Stimulated activated CD8-positive, alpha-beta memory T cell treated with anti-CD3 and anti-CD28 coated beads, Interleukin-4, amount 100 ng/mL, for 4 hours (primary cell): Measurements from ENCODE around the gene PAX5.

Source experiments
- DNase-seq, 2 donors: peaks; one replicate each; pipeline ENCODE4 v3.0.0-alpha.2; 2020; ENCODE audit warnings: low read depth in 2 of 2, low spot score in 1 of 2

The PAX5 gene

DNA sequence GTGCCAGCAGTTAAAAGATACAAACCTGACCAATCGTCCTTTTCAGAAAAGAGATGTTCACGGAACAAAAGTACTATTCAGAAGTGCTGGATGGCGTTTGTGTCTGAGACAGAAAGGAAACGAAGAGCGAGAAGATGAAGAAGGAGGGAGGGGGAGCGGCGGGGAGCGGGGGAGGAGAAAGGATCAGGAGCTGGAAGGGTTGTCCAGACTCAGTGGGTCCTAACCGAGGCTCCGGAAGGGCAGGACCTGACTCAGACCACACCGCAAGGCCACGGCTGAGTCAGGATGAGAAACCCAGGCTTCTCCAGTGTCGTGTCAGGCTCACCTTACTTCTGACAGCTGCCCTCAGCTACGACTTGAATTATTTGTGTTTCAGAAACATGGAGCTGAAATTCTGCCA is 46.2 kb downstream of the PAX5 start:
- DNase-seq = no peak

DNA sequence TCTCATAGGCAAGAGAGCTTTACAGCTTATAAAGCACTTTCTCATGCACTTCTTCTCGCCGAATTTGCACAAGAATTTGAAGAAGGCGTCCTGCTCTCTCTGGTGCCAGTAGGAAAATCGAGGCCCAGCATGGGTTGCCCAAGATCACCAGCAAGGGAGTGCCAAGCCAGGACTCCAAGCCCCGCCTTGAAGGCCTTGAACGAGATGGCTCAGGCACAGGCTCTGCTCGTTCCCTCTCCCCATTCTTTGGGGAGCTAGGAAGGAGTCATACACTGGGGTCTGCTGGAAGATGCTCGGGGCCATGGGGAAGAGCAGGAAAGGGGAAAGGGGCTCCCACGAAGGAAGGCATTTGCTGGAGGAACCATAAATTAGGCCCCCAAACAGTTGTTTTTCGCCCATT is 46.7 kb downstream of the PAX5 start:
- no peak for DNase-seq

DNA sequence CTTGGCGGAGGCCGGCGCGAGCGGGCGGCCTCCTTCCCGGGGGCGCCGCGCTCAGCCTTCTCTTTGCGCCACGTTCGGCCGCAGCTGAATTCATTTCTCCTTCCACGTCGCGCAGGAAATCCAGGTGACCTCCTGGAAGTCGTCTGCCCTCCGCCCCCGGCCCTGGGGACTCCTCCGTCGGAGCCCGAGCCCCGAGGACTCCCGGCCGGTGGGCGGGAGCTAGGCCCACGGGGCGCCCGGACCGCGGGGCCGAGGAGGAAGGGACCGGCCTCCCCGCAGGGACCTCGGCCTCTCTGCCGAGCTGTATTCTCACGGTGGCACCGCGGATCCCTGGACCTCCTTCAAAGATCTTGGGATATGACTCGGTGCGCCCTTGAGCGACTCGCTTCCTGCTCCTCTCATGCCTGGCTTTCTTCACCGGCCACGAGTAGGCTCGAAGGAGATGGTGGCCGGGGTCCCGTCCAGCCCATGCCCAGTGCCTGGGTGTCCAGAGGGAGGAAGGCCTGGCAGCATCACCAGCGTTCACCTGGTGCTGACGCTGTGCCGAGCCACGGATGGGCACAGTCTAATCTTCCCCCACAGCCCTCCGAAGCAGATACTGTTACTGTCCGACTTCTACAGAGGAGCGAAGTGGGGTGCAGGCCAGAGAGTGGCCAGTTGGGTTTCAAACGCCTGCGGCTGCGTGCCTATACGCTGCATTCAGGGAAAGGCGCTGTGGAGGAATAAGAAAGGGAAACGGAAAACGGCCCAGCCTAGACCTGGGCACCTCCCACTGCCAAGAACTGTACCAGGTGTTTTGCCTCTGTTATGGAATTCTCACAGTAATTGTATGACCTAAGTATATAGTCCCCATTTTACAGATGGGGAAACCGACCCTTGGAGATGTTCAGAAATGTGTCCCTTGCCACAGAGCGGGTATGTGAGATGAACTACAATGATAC is 47.3 kb downstream of the PAX5 start:
- no peak for DNase-seq

DNA sequence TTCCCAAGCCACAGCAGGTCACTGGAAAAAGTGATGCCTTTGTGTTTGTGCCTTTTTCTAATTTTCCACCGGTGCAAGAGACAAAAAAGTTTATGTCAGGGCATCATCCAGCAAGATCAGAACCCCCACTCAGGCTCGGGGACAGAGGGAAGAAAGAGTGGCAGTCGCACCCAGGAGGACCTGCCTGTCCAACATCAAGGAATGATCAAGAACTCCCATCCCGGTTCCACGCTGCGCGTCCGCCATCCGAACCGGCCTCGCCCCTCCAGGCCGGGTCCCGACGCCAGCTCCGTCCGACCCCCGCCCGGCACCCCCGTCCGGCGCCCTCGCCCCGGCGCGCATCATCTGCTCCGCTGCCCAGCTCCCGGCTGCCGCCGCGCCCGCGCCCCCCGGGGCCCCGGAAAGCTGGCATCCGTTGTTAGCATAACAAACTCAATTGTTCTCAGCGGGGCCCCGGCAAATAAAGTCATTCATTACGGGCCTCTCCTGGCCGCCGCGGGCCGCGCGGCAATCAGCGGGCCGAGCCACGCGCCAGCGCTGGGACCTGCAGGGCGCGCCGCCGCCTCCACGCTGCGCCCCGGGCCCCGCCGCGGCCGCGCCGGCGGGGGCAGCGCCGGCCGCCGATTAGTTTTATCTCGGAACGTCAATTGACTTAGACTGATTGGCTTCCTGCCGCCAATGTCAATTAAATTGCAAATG is 48.1 kb downstream of the PAX5 start:
- DNase-seq = no peak

DNA sequence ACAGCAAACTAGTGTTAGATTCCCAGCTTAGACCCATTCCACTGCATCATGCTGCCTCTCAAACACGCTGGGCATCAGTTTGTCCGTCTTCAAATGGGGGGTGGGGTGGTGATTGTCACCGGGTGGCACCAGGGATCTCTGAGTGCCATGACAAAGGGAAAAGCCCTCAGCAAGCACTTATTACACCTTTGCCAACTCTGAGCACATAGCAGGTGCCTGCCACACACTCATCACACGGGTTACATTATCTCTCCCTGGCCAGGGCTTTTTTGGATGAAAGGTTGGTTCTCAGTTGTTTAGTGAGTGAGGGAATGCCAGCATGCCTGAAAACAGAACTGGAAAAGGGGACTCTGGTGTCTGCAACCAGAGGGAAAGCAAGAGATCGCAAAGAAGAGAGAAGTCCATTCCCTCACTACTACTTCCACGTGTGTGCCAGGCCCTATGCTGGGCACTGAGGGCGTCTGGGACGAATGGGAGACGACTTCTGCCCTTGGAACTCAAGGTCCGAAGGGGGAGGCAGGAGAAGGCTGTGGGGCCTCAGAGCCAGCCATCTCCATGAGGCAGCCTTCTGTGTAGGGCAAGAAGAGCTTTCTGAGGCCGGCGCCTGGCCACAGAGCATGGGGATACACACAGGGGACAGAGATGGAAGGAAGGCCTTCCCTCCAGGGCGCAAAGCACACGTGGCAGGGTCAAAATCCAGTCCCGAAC is 48.9 kb downstream of the PAX5 start:
- no peak for DNase-seq

DNA sequence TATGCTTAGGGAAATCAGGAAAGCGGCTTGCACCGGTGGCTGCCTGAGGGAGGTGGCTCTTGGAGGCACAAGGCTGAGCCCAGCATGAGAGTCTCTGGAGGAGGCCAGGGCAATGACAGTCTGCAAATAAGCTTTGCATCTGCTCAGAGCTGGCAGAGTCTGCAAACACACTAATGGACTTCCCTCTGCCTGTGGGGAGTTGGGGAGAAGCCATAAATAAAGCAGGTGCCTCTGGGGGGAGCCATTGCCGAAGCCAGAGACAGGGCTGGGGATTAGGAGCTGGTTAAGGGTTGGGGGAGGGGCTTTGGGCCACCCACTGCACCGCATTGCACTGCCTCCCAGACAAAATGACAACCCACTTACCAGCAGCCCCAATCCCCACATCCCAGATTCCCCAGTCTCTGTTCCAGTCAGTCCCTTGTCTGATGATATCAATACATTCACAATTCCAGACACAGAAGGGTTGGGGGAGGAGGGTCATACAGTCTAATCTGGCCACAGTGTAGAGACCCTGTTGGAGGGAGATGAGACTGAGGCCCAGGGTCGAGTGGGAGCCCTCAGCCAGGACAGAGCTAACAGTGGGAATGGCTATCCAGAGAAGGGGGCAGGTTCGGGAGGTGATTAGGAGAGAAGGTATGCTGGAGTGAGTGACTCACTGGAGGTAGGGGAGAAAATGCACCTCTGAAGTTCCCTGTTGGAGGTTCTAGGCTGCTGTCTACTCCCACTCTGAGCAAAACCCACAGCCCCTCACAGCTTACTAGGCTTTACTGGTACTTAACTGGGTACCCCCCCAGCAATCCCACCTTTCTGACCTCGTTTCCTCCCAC is 53.7 kb downstream of the PAX5 start:
- no peak for DNase-seq

DNA sequence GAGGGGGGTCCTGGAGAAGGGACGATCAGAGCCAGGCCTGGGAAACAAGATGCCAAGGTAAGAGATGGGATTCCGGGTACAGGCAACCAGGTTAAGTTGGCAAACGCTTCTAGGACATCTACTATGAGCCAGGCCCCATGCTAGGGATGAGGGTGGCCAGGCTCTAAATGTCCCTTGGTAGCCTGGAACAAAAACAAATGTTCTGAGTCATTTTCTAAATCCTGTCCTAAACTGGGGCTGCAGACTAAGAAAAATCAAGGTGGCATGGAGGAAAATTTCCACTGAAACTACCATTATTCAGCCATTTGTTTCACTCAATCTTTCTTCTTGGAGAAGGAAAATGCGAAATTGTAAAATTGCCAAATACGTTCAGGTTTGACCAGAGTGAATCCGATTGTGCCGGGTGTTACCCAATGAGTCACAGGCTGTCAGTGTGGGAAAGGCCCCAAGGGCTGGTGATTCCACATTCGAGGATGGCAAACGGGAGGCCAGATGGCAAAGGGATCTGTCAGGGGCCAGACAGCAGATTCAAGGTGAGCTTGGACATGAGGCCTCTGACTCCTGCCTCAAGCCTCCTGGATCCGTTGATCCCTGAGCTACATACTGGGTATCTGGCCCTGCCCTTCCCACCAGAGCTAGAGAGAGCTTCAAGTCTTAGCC is 57.6 kb downstream of the PAX5 start:
- no peak for DNase-seq

DNA sequence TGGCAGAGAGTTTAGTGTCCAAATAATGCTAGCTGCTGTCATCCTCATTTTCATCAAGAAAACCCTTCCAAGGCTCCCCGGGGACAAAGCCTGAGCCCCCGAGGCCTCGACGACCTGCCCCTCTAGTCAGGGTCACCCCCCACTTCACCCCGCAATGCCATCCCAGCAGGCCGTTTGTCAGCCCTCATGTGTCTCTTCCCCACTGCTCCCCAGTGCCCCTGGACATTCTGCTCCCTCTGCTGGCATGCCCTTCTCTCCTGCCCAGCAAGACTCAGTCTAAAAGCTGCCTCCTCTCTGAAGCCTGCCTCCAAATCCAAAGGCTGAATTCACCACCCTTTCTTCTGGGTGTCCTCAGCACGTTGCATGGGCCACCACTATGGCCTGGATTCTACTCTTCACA is 59.3 kb downstream of the PAX5 start:
- no peak for DNase-seq

DNA sequence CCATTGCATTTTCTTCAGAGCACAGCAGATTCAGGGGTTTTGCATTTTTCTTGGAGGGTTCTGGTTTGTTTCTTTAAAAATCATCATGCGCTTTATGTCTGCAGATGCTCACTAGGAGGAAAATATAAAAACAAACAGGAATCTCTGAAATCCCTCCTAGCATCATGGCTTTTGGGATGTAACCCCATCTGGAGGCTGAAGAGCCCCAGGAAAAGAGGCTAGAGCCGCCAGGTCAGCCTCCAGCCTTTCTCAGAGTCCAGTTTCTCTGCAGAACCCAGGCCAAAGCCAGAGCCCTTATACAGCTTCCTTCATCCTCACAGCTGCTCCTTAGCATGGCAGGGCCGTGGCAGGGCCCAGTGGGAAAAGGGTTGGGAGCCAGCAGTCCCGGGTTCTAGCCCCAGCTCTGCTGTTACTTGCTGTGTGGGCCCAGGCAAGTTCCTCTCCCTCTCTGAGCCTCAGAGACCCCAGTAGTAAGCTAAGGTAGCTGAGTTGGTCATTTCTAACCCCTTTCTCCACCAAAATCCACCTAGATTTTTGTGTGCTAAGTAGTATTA is 62.1 kb downstream of the PAX5 start:
- no peak for DNase-seq

DNA sequence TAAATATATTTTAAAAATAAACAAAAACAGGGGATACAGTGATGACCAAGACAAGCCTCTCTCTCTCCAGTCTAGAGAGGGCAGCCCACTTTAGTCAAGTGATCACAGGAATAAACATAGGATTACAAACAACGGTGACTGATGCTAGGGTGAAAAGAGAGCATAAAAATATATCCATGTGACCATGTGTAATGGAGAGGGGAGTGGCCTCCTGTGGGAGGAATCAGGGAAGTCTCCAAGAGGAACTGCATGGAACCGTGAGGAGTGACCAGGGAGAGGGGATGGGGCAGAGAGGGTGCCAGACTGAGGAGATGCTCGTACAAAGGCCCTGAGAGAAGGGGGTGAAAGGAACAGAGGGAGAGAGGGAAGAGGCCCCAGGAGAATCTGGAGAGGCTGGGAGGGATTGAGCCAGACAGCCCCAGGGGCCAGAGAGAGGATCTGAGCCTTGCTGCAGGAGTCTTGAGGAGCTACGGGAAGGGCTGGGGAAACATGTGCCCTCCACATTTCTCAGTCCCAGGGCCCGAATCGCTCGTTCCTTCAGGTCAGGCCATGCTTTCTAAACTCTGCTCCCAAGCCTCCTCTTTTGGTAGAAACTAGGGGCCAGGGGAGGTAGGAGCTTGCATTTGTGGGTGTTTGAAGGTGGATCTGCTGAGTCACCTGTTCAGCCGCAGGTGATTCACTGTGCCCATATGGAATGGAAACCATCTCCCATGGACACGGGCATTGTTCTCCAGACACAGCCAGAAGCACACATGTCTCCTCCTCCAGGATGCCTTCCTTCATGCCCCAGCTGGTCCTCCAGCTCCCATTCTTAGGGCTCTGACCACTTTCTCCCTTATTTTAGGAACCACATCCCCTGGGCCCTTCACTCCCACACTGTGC is 63.8 kb downstream of the PAX5 start:
- no peak for DNase-seq

DNA sequence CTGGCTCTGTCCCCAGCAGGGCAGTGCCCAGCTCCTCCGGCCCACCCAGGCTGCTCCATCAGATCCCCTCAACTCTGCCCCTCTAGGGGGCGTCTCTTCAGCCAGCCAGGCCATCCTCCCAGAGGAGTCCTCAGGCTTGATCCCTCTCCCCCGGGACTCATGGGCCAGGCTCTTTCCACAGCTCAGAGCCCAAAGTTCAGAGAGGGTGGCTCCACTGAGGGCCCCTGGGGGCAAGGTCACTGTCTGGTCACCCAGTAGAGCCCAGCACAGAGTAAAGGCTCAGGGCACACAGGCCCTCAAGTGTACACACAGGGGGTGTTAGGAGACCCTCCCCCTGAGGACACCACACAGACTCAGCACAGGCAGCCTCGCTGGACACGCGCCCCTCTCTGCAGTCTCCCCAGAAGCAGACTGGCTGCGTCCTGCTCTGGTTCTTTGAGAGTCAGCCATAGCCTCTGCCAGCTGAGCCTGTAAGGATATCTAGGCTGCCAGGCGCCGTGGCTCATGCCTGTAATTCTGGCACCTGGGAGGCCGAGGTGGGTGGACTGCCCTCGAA is 64.8 kb downstream of the PAX5 start:
- DNase-seq = no peak

DNA sequence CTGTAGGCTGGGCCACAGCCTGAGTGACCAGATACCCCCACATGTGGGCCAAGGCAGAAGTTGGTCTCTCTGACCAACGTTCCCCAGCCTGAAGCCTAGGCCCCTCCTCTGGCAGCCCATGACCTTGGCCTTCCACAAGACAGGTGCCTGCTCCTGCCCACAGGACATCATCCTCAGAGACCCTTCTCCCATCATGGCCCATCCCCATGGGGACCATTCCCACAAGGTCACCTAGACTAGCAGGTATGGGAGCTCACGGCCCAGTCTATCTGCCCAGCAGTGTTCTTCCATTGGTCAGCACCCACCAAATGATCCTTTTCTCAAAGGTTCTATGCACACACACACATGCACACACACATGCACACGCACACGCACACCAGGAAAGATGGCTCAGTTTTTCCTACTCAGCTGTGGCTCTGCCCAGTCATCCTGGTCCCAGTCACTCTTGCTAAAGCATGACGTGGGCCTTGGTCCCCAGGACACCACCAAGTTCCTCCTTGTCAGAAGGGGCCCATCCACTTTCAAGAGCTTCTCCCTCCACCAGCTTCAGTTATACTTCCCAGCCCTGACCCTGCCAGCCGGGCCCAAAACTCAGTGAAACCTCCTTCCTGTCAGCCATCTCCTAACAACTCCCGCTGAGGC is 65.4 kb downstream of the PAX5 start:
- DNase-seq = no peak

- no peak for DNase-seq
These were observed 66.1 kb downstream of the PAX5 start for GRCh38 chr9:36967997-36968396.

DNA sequence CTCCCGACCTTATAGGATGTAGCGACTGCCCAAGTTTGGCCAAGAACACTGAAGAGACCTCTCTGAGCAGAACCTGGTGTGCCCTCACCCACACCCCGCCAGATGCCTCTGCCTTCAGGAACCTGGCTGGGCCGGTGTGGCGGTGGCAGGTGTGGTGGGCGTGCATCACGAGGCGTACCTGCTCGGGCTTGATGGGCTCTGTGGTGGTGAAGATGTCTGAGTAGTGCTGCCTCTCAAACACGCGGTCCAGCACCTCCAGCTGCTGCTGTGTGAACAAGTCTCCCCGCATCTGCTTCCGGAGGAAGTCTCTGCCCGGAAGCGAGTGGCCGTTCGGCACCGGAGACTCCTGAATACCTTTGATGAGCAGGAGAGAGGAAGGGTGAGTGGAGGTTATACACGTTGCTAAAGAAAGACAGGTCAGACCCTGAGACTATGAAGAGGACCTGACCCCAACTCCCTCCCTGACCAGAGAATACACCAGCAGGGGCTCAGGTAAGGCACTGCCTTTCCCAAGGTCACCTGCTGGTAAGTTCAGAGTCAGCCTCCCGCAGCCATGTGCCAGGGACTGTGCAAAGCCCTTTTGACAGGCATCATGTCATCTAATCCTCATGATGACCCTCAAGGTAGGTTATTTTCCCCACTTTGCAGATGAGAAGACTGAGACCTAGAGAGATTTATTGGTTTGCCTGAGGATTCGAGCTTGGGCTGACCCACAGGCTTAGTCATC is 67.5 kb downstream of the PAX5 start:
- DNase-seq = no peak

DNA sequence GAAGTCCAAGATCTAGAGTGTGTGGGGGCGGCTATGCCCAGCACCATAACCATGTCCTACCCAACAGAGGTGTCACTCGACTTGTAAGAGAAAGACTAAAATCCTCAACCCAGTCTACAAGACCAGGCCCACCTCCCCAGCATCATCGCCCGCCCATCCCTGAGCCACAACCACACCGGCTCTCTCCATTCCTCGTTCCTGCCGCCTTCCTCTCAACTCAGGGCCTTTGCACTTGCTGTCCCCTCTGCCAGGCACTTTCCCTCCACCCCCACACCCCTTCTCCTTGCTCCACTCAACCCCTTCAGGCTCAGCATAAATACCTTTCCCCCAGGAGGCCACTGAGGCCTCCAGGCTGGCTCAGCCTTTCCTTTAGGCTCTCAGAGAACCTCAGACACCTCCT is 69.3 kb downstream of the PAX5 start:
- DNase-seq = no peak

GRCh38 chr9:36963346-36963745 is 70.7 kb downstream of the PAX5 start:
- no peak for DNase-seq

DNA sequence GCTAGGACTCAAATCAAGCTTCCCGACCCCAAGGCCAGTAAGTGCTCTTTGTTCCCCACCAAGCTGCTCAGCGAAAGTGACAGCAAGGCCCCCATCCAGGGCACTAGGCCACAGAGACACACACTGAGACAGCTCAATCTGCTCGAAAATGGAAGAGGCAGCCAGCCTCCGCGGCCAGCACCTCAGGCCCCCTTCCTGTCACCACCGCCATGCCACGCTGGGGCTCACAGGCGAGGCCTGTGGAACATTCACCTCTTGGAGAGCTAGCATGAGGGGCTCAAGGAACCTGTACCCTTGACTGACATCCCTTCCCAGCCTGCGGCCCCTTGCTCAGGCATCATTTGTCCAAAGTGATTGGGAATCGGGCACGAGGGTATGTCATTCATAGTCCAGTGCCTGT is 71.4 kb downstream of the PAX5 start:
- no peak for DNase-seq
